Transverse colon (tissue), 4 donors: ENCODE measurements around the gene USO1. TPM values are rescaled to one million over a fixed set of nuclear protein-coding genes. Genes with fewer than 3 reads are reported as not detected.

Experiments used
- DNase-seq: peaks from one replicate; pipeline ENCODE4 v3.0.0-alpha.2; 2019
- H3K27ac ChIP-seq, 4 donors: fragments of 200-600 bp; sonication (generic); 2 replicates each; pipeline ENCODE4 v1.5.1; 2016 to 2018; ENCODE audit warnings: inconsistent platforms in 4 of 4
- H3K27me3 ChIP-seq: fragments of 200-600 bp; sonication (generic); 2 replicates; pipeline ENCODE4 v1.5.1; 2017; ENCODE audit warnings: inconsistent platforms
- H3K36me3 ChIP-seq, 4 donors: fragments of 200-600 bp; sonication (generic); 2 replicates each; pipeline ENCODE4 v1.5.1; 2017 to 2019; ENCODE audit warnings: inconsistent platforms in 4 of 4
- H3K4me1 ChIP-seq, 4 donors: fragments of 200-600 bp; sonication (generic); 2 replicates each; pipeline ENCODE4 v1.5.1; 2017 to 2020; ENCODE audit warnings: inconsistent platforms in 4 of 4
- H3K4me3 ChIP-seq, 4 donors: fragments of 200-600 bp; sonication (generic); 1 replicate in 1 of 4; 2 replicates in 3 of 4; pipeline versions ENCODE4 v1.5.1 to v1.6.1; 2017 to 2019; ENCODE audit warnings: inconsistent platforms in 4 of 4
- H3K9me3 ChIP-seq, 2 donors: fragments of 200-600 bp; sonication (generic); 2 replicates each; pipeline ENCODE4 v1.5.1; 2017 to 2019; ENCODE audit warnings: inconsistent platforms in 2 of 2
- EP300 ChIP-seq: sonication (generic); formaldehyde crosslinking; IDR thresholded peaks from one replicate; pipeline ENCODE4 v1.6.1; 2017; ENCODE audit warnings: antibody characterized with exemption, low read depth
- POLR2A ChIP-seq: fragments of 450-650 bp; IDR thresholded peaks from one replicate; pipeline ENCODE4 v1.6.1; 2016; ENCODE audit warnings: antibody characterized with exemption, mild to moderate bottlenecking, moderate library complexity
- POLR2AphosphoS5 ChIP-seq, 3 donors: sonication (generic); formaldehyde crosslinking; IDR thresholded peaks; one replicate each; pipeline ENCODE4 v1.6.1; 2016; ENCODE audit warnings: antibody characterized with exemption in 3 of 3
- WGBS, 2 donors: methylation state at CpG; one replicate each; pipeline ENCODE4 v1.1.5; 2018; ENCODE audit warnings: low coverage in 1 of 2; 5-methylcytosine and 5-hydroxymethylcytosine counted together
- in situ Hi-C, 4 donors: fragments of 200-750 bp; cut with MboI; loops; one replicate each; pipeline versions ENCODE4 v1.15.0 to v1.15.1; 2017; ENCODE audit warnings: low sequenced_read_pairs in 3 of 4, low pct_ligation_motif_present in 1 of 4, low pct_unique_long_range_greater_than_20kb in 1 of 4
- intact Hi-C: fragments of 100-400 bp; cut with DNase I; formaldehyde crosslinking; loops from one replicate; pipeline ENCODE4 v1.15.1; 2023; ENCODE audit warnings: low total_unique reads
- total RNA-seq, 4 donors: library from RNA; depleted of rRNA; stranded (reverse); fragments of >200 nt; gene quantifications; one replicate each; pipeline ENCODE4 v1.1.0, GENCODE V29; 2016
- TF ChIP-seq, protein P1 (sequence below), 5 experiments: fragments of 200-600 bp in 3 of 5; fragments of 450-650 bp in 2 of 5; sonication (generic) in 3 of 5; IDR thresholded peaks; 1 replicate in 2 of 5; 2 replicates in 3 of 5; pipeline ENCODE4 v1.5.1; 2016 to 2017; ENCODE audit warnings: antibody characterized with exemption in 5 of 5, inconsistent platforms in 3 of 5, mild to moderate bottlenecking in 2 of 5, moderate library complexity in 1 of 5

The USO1 gene
- total RNA-seq, 4 donors from 2014 or later: 24.3 to 110 (median 61.0) TPM

DNA sequence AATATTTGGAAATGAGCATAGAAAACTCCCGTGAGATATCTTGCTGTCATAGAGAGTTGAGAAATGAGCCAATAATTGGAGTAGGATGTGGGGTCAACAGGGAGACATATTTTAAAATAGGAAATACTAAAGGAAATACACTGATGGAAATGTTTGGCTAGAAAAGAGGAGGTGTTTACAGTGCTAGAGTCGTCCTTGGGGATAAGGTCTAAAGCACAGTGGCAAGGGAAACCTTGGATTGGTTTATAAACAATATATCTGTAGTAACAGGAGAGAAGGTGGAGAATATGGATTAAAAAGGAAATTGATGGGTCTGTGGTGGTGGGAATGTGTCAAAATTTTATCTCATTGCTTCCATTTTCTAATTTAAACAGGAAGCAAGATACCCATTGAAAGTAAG, 95.8 kb downstream of the USO1 start:
- in situ Hi-C loops (no loop called here), intact Hi-C loops (no loop called here)
- Histone ChIP-seq H3K27me3 (no peaks in the 10 kb centered on the region), H3K4me3 (no peak overlapping the region), H3K36me3 (peaks cover 0 to 4% (median 0%) of the 10 kb centered on the region in 4 donors), H3K9me3 (no peaks in the 10 kb centered on the region), H3K4me1 (no peaks in the 10 kb centered on the region), H3K27ac (no peak overlapping the region)
- 56 to 65% methylated on average over 2 of the region's 2 CpGs for WGBS, 2 donors
- no peak for DNase-seq
- TF ChIP-seq EP300 (no peak), POLR2A (no peak), POLR2AphosphoS5 (IDR thresholded peaks at IDR 0.05) (no peak)
- TF ChIP-seq, protein P1, sequence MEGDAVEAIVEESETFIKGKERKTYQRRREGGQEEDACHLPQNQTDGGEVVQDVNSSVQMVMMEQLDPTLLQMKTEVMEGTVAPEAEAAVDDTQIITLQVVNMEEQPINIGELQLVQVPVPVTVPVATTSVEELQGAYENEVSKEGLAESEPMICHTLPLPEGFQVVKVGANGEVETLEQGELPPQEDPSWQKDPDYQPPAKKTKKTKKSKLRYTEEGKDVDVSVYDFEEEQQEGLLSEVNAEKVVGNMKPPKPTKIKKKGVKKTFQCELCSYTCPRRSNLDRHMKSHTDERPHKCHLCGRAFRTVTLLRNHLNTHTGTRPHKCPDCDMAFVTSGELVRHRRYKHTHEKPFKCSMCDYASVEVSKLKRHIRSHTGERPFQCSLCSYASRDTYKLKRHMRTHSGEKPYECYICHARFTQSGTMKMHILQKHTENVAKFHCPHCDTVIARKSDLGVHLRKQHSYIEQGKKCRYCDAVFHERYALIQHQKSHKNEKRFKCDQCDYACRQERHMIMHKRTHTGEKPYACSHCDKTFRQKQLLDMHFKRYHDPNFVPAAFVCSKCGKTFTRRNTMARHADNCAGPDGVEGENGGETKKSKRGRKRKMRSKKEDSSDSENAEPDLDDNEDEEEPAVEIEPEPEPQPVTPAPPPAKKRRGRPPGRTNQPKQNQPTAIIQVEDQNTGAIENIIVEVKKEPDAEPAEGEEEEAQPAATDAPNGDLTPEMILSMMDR (IDR thresholded peaks at IDR 0.05): no peak

DNA sequence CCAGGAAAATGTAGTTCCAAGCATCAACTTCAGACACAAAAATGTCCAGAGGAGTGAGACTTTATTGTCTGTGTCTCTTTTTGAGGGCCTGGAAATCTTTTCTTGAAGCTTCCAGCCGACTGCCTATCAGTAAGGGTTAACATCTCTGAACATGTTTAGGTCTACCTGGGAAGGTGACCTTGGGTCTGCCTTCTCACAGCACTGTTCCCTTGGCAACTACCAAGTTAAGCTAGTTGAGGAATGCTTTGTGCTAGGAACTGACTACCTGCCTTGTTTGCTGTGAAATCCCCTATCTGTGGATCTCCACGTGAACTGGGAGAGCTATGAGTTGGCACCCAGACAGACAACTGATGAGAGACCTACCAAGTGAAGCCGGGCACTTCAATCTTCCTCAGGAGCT, 96.3 kb downstream of the USO1 start:
- in situ Hi-C loops: no loop called here
- 85 to 86% methylated on average over 2 to 3 of the region's 3 CpGs for WGBS, 2 donors

DNA sequence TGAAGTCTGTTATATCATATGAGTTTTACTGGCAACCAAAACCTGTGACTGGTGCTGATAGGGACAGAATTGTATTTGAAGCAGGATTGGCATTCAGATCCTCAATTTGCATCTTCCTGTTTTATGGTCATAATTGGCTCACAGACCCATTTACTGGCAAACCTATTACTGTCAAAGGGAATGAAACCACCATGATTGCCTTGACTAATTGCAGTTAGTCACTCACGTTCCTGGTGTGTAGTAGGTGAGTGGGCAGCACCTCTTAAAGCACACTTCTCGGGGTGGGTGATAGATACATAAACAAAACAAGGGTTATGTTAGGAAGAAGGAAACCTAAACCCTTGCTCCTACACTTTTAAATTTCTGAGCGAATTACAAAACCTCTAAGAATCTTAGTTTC, 96.8 kb downstream of the USO1 start:
- Histone ChIP-seq H3K9me3 (no peaks in the 10 kb centered on the region), H3K4me3 (no peak overlapping the region), H3K4me1 (no peaks in the 10 kb centered on the region), H3K36me3 (no peaks in the 10 kb centered on the region), H3K27ac (no peak overlapping the region), H3K27me3 (no peaks in the 10 kb centered on the region)
- DNase-seq: no peak
- in situ Hi-C loops (no loop called here), intact Hi-C loops (no loop called here)
- TF ChIP-seq, protein P1 (IDR thresholded peaks at IDR 0.05): no peak
- TF ChIP-seq EP300 (no peak), POLR2AphosphoS5 (IDR thresholded peaks at IDR 0.05) (no peak), POLR2A (no peak)
- WGBS, 2 donors: 75 to 93% methylated on average over 2 to 3 of the region's 3 CpGs

More for the DNA sequence above, 96.3 kb downstream of the USO1 start:
- H3K27me3 ChIP-seq: no peaks in the 10 kb centered on the region
- H3K36me3 ChIP-seq: no peaks in the 10 kb centered on the region
- DNase-seq: no peak
- no peak for TF ChIP-seq EP300
- TF ChIP-seq, protein P1 (IDR thresholded peaks at IDR 0.05): no peak
- TF ChIP-seq POLR2A: no peak
- TF ChIP-seq POLR2AphosphoS5 (IDR thresholded peaks at IDR 0.05): no peak
- no peaks in the 10 kb centered on the region for H3K4me1 ChIP-seq
- intact Hi-C loops: no loop called here
- H3K27ac ChIP-seq: no peak overlapping the region
- no peak overlapping the region for H3K4me3 ChIP-seq
- no peaks in the 10 kb centered on the region for H3K9me3 ChIP-seq

DNA sequence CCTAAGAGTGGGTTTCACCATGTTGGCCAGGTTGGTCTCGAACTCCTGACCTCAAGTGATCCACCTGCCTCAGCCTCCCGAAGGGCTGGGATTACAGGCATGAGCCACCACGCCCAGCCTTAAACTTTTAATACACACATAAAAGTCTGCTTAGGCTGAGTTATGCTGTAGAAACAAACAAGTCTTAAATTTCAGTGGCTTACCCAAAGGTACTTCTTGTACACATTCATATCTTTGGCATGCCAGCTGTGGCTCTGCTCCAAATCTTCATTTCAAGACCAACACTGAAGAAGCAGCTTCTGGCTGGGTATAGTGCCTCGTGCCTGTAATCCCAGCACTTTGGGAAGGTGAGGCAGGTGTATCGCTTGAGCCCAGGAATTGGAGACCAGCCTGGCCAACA, 97.6 kb downstream of the USO1 start:
- H3K4me1 ChIP-seq: no peaks in the 10 kb centered on the region
- intact Hi-C loops (no loop called here), in situ Hi-C loops (no loop called here)
- H3K27me3 ChIP-seq: no peaks in the 10 kb centered on the region
- H3K27ac ChIP-seq: no peak overlapping the region
- no peaks in the 10 kb centered on the region for H3K9me3 ChIP-seq
- no peak for DNase-seq
- H3K4me3 ChIP-seq: no peak overlapping the region
- TF ChIP-seq POLR2A (no peak), POLR2AphosphoS5 (IDR thresholded peaks at IDR 0.05) (no peak), EP300 (no peak)
- TF ChIP-seq, protein P1 (IDR thresholded peaks at IDR 0.05): no peak
- 79% methylated on average over 5 of the region's 5 CpGs; no CpG with 5 or more reads in 1 of the 2 donors for WGBS, 2 donors
- H3K36me3 ChIP-seq: no peaks in the 10 kb centered on the region
